ENCODE results near the gene FHIT. TPM values are rescaled to one million over a fixed set of nuclear protein-coding genes. Genes with fewer than 3 reads are reported as not detected.

Gene FHIT
- total and polyA plus RNA-seq, 4 donors, result 2.6 to 21.3 (median 8.7) TPM

DNA sequence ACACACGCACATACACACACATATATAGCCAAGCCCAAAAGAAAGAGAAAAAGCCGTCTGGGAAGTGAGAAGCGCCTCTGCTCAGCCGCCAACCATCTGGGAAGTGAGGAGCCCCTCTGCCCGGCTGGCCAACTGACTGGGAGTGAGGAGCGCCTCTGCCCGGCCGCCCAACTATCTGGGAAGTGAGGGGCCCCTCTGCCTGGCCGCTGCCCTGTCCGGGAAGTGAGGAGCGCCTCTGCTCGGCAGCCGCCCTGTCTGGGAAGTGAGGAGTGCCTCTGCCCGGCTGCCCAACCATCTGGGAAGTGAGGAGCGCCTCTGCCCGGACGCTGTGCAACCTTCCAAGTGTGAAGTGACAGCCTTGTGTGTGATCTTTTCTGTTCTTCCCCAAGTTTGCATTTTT, 49.2 kb downstream of the FHIT start:
- TF ChIP-seq, protein P1, sequence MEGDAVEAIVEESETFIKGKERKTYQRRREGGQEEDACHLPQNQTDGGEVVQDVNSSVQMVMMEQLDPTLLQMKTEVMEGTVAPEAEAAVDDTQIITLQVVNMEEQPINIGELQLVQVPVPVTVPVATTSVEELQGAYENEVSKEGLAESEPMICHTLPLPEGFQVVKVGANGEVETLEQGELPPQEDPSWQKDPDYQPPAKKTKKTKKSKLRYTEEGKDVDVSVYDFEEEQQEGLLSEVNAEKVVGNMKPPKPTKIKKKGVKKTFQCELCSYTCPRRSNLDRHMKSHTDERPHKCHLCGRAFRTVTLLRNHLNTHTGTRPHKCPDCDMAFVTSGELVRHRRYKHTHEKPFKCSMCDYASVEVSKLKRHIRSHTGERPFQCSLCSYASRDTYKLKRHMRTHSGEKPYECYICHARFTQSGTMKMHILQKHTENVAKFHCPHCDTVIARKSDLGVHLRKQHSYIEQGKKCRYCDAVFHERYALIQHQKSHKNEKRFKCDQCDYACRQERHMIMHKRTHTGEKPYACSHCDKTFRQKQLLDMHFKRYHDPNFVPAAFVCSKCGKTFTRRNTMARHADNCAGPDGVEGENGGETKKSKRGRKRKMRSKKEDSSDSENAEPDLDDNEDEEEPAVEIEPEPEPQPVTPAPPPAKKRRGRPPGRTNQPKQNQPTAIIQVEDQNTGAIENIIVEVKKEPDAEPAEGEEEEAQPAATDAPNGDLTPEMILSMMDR (IDR thresholded peaks at IDR 0.05; ENCODE audit: control extremely low read depth, extremely low read depth), result no peak
- WGBS, 2 donors, result 94 to 97% methylated on average over 17 of the region's 17 CpGs
- DNase-seq, result no peak

DNA sequence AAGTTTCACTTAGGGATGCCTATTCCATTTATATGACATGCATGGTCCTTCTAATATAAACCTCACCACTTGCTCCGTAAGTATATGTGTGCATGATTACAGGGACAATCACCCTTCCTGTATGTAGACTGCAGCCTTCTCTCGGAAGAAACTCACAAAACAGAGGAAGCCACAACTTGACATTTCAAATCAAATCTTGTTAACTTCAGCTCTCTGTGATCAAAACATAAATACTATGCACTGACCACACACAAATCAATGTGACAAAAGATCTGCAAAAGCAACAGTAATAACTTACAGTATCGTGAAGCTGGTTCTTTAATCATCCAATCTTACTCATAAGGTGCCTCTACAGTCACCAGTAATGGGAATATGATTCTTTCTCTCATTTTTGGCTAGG, 50.2 kb downstream of the FHIT start:
- ATAC-seq (ENCODE audit: insufficient read depth, low FRiP score) (no peak), DNase-seq (no peak)
- Histone ChIP-seq H3K27me3 (ENCODE audit: control insufficient read depth in 3 of 3, insufficient read depth in 3 of 3, low read length in 2 of 3) (no peaks in the 10 kb centered on the region), H3K9ac (ENCODE audit: insufficient read depth in 1 of 2, low read length in 2 of 2) (no peak overlapping the region), H3K4me1 (ENCODE audit: control insufficient read depth in 5 of 5, insufficient read depth in 5 of 5, low read length in 5 of 5) (no peaks in the 10 kb centered on the region), H3K9me3 (ENCODE audit: control insufficient read depth in 4 of 4, insufficient read depth in 3 of 4, low read length in 3 of 4) (no peaks in the 10 kb centered on the region), H3K36me3 (ENCODE audit: control insufficient read depth in 4 of 4, insufficient read depth in 4 of 4, low read length in 4 of 4) (no peaks in the 10 kb centered on the region), H3K27ac (ENCODE audit: low read depth in 1 of 2, low read length in 1 of 2) (no peak overlapping the region), H3K4me3 (no peak overlapping the region)
- TF ChIP-seq, protein P1 (IDR thresholded peaks at IDR 0.05; ENCODE audit: control extremely low read depth, extremely low read depth), result no peak
- 50 to 76% methylated on average over 3 of the region's 3 CpGs for WGBS, 2 donors

More for the DNA sequence above, 49.2 kb downstream of the FHIT start:
- no peaks in the 10 kb centered on the region for H3K27me3 ChIP-seq (ENCODE audit: control insufficient read depth in 3 of 3, insufficient read depth in 3 of 3, low read length in 2 of 3)
- ATAC-seq (ENCODE audit: insufficient read depth, low FRiP score), result no peak
- no peak overlapping the region for H3K9ac ChIP-seq (ENCODE audit: insufficient read depth in 1 of 2, low read length in 2 of 2)
- H3K4me3 ChIP-seq, result no peak overlapping the region
- no peaks in the 10 kb centered on the region for H3K36me3 ChIP-seq (ENCODE audit: control insufficient read depth in 4 of 4, insufficient read depth in 4 of 4, low read length in 4 of 4)
- no peaks in the 10 kb centered on the region for H3K9me3 ChIP-seq (ENCODE audit: control insufficient read depth in 4 of 4, insufficient read depth in 3 of 4, low read length in 3 of 4)
- no peaks in the 10 kb centered on the region for H3K4me1 ChIP-seq (ENCODE audit: control insufficient read depth in 5 of 5, insufficient read depth in 5 of 5, low read length in 5 of 5)
- no peak overlapping the region for H3K27ac ChIP-seq (ENCODE audit: low read depth in 1 of 2, low read length in 1 of 2)

DNA sequence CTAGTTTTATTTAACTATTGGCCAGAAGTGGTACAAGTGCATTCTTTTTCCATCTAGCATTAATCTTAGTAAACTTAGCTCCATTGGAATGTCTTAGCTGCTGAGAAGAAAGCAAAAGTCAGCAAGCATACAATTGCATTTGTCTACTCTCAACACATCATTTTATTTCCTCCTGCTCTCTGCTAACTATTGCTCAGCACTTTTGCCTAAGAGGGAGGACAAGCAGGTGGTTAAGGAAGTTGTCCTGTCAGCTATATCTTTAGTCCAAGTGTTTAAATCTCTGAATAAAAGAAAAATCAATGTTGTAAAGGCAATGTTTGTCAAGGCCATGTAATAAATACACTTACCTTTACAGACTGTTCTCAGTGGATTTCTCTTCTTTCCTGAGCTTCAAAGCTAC, 51.0 kb downstream of the FHIT start:
- no peaks in the 10 kb centered on the region for H3K9me3 ChIP-seq (ENCODE audit: control insufficient read depth in 4 of 4, insufficient read depth in 3 of 4, low read length in 3 of 4)
- no peak overlapping the region for H3K9ac ChIP-seq (ENCODE audit: insufficient read depth in 1 of 2, low read length in 2 of 2)
- H3K36me3 ChIP-seq (ENCODE audit: control insufficient read depth in 4 of 4, insufficient read depth in 4 of 4, low read length in 4 of 4), result no peaks in the 10 kb centered on the region
- TF ChIP-seq, protein P1 (IDR thresholded peaks at IDR 0.05; ENCODE audit: control extremely low read depth, extremely low read depth), result no peak
- DNase-seq (no peak), ATAC-seq (ENCODE audit: insufficient read depth, low FRiP score) (no peak)
- H3K4me3 ChIP-seq, result no peak overlapping the region
- no peak overlapping the region for H3K27ac ChIP-seq (ENCODE audit: low read depth in 1 of 2, low read length in 1 of 2)
- H3K27me3 ChIP-seq (ENCODE audit: control insufficient read depth in 3 of 3, insufficient read depth in 3 of 3, low read length in 2 of 3), result no peaks in the 10 kb centered on the region
- H3K4me1 ChIP-seq (ENCODE audit: control insufficient read depth in 5 of 5, insufficient read depth in 5 of 5, low read length in 5 of 5), result no peaks in the 10 kb centered on the region

DNA sequence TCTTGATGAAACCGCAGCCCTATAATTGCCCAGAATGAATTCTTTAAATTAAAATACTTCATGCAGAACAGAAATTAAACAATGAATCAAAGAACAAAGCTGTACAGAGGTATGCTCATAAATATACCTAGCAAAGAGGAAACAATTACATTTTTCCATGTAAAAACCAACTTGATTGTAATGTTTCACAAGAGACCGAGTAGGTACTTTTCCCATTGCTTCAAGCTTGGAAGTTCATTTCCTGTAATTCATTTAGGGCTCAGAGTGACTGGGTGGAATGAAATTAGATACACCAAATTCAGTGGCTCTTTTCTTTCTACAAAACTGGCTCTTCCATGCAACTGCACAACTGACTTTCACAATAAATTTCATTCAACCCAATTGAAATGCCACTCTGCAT, 51.4 kb downstream of the FHIT start:
- no peaks in the 10 kb centered on the region for H3K36me3 ChIP-seq (ENCODE audit: control insufficient read depth in 4 of 4, insufficient read depth in 4 of 4, low read length in 4 of 4)
- 71 to 79% methylated on average over 2 of the region's 2 CpGs for WGBS, 2 donors
- no peaks in the 10 kb centered on the region for H3K27me3 ChIP-seq (ENCODE audit: control insufficient read depth in 3 of 3, insufficient read depth in 3 of 3, low read length in 2 of 3)
- ATAC-seq (ENCODE audit: insufficient read depth, low FRiP score) (no peak), DNase-seq (no peak)
- no peaks in the 10 kb centered on the region for H3K9me3 ChIP-seq (ENCODE audit: control insufficient read depth in 4 of 4, insufficient read depth in 3 of 4, low read length in 3 of 4)
- H3K9ac ChIP-seq (ENCODE audit: insufficient read depth in 1 of 2, low read length in 2 of 2), result no peak overlapping the region
- H3K4me1 ChIP-seq (ENCODE audit: control insufficient read depth in 5 of 5, insufficient read depth in 5 of 5, low read length in 5 of 5), result no peaks in the 10 kb centered on the region
- TF ChIP-seq, protein P1 (IDR thresholded peaks at IDR 0.05; ENCODE audit: control extremely low read depth, extremely low read depth), result no peak
- H3K4me3 ChIP-seq, result no peak overlapping the region
- H3K27ac ChIP-seq (ENCODE audit: low read depth in 1 of 2, low read length in 1 of 2), result no peak overlapping the region

All from lung (tissue), 12 donors.